ENCODE measurements around the gene TAT.

GRCh38 chr16:71585318-71585703 lies 8.4 kb upstream of the TAT start:
- TF ChIP-seq CTCF (IDR thresholded peaks at IDR 0.05; ENCODE audit: low read depth, low read length, missing input control): no peak
- TF ChIP-seq REST (IDR thresholded peaks at IDR 0.05): peak; percentile 71
- TF ChIP-seq FOXA1 (IDR thresholded peaks at IDR 0.05): peak; percentile 12
- peak; percentile 61 for TF ChIP-seq MAX (IDR thresholded peaks at IDR 0.05)
- TF ChIP-seq JUND (IDR thresholded peaks at IDR 0.05): peak; percentile 23 to 54

All from liver (tissue), 3 donors.